NT2/D1 (cell line): ENCODE results near the gene GGA2.

Experiments
- YY1 ChIP-seq: IDR thresholded peaks from 2 replicates; pipeline ENCODE4 v1.6.1; 2011; ENCODE audit not compliant: insufficient read length, insufficient read depth
- ZNF274 ChIP-seq: IDR thresholded peaks from 2 replicates; pipeline ENCODE4 v1.6.1; 2011; ENCODE audit warnings: mild to moderate bottlenecking, low read depth, low read length

- TF ChIP-seq ZNF274 (no peak), YY1 (no peak)
Observed at GRCh38 chr16:23512168-23512695, 1.9 kb upstream of the GGA2 start.
